ENCODE data around the gene TAS2R46.
"Not testable (repeated sequence)": the region's sequence is repeated elsewhere in the genome, so short reads cannot be mapped to it uniquely, and the experiment has no call there.

The TAS2R46 gene, protein sequence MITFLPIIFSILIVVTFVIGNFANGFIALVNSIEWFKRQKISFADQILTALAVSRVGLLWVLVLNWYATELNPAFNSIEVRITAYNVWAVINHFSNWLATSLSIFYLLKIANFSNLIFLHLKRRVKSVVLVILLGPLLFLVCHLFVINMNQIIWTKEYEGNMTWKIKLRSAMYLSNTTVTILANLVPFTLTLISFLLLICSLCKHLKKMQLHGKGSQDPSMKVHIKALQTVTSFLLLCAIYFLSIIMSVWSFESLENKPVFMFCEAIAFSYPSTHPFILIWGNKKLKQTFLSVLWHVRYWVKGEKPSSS

DNA sequence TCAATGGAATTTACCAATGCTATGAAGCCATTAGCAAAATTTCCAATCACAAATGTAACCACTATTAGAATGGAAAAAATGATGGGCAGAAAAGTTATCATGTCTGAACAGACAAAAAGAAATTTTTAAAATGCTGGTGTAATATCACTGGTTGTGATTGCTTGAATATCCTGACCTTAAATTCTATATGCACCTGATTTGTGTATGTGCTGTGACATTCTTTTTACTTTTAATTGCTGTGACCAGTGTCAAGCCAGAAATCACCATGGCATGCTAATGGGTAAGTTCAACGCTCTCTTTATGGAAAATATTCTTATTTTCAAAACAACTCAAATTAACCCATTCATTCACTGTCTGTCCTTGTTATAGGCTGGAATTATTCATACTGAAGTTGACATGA, at the start of gene TAS2R46:
Gene TAS2R46 (minus strand): TSS at position 101 of the 400 bp plus-strand sequence. CDS start 0 bp downstream, at position 101.
- not testable (repeated sequence) for DNase-seq

DNA sequence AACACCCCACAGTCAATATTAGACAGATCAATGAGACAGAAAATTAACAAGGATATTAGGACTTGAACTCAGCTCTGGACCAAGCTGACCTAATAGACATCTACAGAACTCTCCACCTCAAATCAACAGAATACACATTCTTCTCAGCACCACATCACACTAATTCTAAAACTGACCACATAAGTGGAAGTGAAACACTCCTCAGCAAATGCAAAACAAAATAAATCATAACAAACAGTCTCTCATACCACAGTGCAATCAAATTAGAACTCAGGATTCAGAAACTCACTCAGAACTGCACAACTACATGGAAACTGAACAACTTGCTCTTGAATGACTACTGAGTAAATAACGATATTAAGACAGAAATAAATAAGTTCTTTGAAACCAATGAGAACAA, 49.1 kb upstream of the TAS2R46 start:
- DNase-seq = not testable (repeated sequence)

DNA sequence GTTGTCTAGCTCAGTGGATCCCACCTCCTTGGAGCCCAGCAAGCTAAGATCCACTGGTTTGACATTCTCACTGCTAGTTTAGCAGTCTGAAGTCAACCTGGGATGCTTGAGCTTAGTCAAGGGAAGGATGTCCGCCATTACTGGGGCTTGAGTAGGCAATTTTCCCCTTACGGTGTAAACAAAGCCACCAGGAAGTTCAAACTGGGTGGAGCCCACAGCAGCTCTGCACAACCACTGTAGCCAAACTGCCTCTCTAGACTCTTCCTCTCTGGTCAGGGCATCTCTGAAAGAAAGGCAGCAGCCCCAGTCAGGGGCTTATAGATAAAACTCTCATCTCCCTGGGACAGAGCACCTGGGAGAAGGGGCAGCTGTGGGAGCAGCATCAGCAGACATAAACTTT, 46.8 kb upstream of the TAS2R46 start:
- DNase-seq = no peak

DNA sequence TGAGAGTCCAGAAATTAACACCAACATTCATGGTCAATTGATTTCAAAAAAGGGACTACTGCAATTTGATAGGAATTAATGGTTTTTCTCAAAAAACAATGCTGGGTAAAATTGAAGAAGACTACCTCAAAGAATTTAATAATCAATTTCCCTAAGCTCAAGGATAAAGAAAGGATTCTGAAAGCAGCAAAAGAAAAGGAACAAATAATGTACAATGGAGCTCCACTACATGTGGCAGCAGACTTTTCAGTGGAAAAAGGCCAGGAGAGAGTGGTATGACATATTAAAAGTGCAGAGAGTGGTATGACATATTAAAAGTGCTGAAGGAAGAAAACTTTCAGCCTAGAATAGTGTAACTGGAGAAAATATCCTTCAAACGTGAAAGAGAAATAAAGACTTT, 45.6 kb upstream of the TAS2R46 start:
- DNase-seq = no peak

DNA sequence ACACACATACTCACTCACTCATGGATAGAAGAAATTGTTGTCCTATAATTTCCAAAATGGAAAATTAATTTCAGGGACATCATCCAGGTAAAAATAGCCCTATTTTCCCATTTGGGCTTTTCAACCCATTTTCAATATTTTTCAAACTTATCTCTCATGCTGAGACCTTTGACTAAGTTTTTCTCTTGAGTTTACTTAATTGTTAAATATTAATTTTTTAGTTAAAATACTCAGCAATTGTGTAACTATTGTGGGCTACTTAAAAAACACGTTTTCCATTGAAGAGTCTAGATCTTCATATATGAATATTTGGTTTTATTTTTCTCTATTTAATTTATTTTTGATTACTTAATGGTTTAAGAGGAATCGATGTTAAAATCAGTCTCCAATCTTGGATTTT, 44.2 kb upstream of the TAS2R46 start:
- no peak for DNase-seq

DNA sequence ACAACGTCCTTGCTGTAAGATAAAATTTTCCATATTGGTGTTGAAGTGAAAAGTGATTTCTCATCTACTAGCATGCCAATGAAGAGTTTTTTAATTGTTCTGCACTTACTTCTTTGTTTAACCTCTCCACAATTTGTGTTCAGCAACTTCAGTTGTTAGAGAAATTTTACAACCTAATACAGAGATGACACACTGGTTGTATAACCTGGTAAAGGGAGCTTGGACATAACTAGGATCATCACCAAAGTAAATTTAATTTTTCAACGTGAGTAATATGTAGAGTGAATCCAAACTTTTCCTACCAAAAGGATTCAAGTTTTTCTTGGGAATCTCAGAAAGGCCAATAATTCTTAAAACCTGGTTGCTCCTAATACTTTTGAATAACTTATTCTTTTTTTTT, 43.5 kb upstream of the TAS2R46 start:
- DNase-seq = no peak

DNA sequence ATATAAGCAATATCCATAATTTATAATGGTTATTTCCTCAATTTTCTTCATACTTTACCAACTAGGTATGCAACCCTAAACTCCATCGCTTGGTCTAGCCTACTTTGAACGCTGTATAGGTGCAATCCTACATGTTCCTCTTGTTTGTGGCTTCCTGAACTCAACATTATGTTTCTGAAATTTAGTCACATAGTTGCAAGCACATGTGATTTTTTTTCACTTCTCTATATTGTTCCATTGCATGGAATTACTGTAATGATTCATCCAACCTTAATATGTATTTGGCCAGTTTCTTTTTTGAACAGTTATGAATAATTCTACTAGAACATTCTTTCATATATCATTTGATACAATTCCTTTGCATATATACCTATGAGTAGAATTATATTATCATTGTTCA, 32.8 kb upstream of the TAS2R46 start:
- DNase-seq = not testable (repeated sequence)

DNA sequence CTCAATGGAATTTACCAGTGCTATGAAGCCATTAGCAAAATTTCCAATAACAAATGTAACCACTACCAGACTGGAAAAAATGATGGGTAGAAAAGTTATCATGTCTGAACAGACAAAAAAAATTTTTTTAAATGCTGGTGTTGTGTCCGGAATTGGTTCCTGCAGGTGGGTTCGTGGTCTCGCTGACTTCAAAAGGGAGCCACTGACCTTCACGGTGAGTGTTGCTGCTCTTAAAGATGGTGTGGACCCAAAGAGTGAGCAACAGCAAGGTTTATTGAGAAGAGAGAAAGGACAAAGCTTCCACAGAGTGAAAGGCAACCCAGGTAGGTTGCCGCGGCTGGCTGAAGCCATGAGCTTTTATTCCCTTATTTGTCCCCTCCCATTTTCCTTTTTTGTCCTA, 30.0 kb upstream of the TAS2R46 start, which contains the start of gene TAS2R43:
Gene TAS2R43 (minus strand): TSS at position 186 of the 400 bp plus-strand sequence. CDS start 84 bp downstream, at position 102.
- DNase-seq = no peak

DNA sequence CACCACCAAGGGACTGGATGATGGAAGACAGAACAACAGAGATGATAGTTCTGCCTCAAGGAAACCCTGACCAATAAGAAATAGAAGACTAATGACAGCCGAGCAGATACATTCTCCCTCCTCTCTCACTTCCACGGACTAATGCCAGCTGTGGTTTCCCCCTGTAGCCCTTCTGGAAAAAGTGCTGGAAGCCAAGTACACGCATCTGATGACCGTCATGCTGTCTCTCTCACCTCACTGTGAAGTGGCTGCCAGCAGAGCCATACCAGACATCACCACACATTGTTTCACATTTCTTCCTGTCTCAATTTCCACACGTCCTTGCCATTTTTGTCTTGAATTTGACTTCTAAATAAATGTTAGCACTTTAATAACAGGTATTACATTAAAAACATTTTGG, 27.2 kb upstream of the TAS2R46 start:
- DNase-seq = no peak

DNA sequence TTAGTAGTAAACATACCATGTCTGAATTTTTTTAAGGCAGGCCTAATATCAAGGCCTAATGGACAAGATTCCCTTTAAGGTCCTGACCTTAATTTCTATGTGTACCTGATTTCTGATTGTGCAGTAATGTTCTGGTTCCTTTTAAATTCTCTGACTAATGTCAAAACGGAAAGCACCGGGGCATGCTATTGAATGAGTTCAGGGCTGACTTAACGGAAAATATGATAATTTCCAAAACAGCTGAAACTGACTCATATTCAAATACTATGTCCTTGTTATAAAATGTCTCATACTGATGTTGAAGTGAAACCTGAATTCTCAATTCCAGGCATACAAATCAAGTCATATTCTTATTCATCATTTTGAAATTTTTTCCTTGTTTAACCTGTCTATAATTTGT, 23.3 kb upstream of the TAS2R46 start:
- no peak for DNase-seq

DNA sequence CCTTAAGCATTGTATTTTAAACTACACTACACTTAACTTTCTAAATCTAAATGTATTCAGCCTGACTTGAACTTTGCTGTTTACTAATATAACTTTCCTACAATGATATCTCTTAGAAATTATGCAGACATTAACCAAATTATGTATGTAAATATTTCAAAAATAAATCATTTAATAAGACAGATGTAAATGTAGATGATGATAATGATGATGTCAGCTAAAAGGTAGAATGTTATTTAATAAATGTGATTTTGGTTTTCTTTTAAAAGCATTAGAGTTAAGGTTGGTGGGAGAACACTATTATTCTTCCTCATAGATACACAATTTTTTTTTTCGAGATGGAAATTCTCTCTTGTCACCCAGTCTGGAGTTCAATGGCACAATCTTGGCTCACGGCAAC, 19.9 kb upstream of the TAS2R46 start:
- DNase-seq = no peak

DNA sequence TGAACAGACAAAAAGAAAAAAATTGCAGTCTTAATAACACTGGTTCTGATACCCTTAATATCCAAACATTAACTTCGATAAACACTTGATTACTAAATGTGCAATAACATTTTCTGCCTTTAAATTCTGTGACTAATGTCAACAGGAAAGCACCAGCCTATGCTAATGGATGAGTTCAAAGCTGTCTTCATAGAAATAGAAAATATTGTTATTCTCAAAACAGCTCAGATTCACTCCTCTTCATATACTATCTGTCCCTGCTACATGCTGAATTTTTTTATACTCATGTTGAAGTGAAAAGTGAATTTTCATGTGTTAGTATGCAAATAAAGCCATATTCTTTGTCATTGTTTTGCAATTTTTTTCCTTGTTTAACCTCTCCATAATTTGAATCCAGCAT, 16.2 kb upstream of the TAS2R46 start:
- no peak for DNase-seq

DNA sequence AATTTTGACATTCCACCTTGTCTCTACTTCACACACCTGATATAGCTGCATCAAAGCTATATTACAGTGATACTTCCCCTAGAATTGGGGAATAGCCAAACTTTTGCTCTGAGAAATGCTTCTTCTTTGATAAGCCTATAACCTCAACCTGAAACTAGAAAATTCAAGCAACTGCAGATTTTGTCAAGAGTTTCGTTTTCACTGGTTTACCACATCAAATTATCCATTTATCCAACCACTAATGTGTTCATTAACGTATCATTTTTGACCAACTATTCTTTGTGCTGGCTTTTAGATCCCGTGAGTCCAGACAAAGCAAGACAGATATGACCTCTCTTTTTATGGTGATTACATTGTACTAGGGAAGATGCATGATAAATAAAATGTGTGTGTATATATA, 13.5 kb upstream of the TAS2R46 start:
- DNase-seq = no peak

DNA sequence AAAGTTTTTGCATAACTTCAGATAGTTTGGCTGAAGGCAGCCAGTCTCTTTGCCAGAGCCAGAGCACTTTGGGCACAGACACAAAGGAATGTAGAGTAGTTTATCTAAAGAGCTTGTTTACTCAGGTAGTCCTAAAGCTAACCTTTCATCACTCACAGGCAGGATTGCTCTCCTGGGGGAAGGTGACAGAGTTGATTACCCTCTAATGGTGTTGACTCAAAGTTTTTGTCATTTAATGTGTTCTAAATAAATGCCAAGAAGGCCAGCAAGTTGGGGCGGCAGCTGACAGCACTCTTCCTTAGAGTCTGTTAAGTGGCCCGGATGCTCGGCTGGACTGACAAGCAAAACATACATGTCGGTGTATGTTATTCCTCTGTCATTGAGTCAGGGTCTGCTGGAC, 9.3 kb upstream of the TAS2R46 start:
- DNase-seq = no peak

DNA sequence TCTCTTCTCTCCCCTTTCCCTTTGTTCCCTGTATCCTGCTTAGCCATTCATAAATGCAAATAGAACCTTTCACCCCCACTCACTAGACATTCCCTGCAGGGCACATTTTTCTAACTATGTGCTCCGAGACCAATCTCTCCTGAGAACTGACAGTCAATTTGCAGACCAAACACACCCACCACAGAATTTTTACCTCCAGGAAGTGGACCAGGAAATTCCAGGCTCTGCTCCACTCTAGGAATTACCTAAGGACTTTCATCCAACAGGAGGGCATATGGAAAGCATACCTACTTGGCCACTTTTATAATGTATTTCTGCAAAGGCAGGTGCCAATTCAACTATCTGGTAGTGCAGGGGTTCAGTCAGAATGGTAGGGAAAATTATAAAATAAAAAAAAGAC, 8.9 kb upstream of the TAS2R46 start:
- no peak for DNase-seq

DNA sequence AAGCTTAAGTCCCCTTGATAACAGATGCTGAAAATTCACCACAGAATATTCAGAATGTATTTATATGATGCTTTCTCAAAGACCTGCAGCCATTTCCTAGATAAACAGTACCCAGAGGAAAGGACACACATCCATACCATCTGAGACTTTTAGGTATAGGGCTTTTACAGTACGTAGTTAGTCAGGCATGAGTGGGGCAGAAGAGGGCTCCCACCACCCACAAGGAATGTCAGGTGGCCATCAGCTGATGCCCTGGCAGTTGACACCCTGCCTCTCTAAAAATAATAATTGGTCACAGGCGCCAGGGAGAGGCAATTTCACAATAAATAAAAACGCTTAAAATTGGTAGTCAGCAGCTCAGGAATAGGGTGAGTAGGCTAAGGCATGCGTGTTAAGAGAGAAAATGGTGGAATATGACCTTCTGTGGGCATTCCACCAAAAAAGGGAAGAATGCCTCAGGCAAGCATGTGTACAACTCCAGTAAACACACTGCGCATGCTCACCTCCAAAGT, 7.8 kb upstream of the TAS2R46 start:
- no peak for DNase-seq

DNA sequence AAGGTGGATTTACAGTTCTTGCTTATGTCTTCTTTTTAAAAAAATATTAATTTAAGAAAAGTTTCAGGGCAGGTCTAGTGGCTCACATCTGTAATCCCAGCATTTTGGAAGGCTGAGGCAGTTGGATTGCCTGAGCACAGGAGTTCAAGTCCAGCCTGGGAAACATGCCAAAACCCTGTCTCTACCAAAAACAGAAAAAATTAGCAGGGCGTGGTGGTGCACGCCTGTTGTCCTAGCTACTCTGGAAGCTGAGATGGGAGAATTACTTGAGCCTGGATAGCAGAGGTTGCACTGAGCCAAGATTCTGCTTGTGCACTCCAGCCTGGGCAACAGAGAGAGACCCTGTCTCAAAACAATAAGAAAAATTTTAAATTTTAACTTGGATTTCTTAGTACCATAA, 5.4 kb upstream of the TAS2R46 start:
- no peak for DNase-seq

DNA sequence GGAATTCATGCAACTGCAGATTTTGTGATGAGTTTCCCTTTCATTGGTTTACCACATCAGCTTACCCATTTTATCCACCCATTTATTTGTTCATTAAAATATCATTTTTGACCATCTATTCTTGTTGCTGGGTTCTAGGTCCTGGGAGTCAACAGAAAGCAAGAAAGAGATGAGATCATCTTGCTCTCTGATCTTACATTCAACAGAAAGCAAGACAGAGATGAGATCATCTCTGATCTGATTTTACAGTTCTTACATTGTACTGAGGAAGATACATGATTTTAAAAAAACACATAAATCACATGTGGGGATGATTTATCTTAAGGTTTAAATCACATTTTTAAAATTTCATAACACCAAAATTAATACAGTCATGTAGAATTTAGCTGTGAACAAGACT, 2.3 kb downstream of the TAS2R46 start:
- no peak for DNase-seq

DNA sequence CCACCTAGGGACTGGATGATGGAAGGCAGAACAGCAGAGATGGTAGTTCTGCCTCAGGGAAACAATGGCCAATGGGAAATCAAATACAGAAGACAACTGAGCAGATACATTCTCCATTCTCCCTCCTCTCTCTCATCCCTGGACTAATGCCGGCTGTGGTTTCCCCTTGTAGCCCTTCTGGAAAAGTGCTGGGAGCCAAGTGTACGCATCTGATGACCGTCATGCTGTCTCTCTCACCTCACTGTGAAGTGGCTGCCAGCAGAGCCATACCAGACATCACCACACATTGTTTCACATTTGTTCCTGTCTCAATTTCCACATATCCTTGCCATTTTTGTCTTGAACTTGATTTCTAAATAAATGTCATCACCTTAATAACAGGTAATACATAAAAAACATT, 3.1 kb downstream of the TAS2R46 start:
- DNase-seq = no peak

DNA sequence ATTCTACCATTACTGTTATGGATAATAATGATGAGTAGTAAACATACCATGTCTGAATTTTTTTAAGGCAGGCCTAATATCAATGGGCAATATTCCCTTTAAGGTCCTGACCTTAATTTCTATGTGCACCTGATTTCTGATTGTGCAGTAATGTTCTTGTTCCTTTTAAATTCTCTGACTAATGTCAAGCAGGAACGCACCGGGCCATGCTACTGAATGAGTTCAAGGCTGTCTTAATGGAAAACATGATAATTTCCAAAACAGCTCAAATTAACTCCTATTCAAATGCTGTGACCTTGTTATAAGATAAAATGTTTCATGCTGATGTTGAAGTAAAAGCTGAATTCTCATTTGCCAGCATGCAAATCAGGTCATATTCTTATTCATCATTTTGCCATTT, 6.8 kb downstream of the TAS2R46 start:
- DNase-seq = no peak

DNA sequence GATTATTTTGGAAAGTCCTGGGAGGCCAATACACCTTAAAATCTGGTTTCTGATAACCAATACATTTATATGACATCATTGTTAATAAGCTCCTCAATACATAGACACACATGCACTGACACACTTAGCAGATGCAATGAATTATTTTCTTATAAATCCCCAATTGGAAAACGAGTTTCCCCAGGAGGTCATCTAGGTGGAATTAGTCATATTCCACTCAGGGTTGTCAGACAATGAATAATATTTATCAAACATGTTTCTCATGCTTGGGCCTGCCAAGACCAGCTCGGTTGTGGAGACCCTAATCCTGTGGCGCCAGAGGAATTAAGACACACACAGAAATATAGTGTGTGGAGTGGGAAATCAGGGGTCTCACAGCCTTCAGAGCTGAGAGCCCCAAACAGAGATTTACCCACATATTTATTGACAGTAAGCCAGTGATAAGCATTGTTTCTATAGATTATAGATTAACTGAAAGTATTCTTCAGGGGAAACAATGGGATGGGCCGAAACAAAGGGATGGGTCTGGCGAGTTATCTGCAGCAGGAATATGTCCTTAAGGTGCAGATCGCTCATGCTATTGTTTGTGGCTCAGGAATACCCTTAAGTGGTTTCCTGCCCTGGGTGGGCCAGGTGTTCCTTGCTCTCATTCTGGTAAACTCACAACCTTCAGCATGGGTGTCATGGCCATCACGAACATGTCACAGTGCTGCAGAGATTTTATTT, 12.1 kb downstream of the TAS2R46 start:
- DNase-seq = not testable (repeated sequence)

DNA sequence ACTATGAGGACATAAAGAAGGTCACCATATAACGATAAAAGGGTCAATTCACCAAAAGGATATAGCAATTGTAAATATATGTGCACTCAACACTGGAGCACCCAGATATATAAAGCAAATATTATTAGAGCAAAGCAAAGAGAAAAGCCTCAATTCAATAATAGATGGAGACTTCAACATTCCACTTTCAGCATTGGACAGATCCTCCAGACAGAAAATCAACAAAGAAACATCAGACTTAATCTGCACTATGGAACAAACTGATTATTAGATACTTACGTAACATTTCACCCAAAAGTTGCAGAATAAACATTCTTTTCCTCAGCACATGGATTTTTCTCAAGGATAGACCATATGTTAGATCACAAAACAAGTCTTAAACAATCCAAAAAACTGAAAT, 20.7 kb downstream of the TAS2R46 start:
- not testable (repeated sequence) for DNase-seq

DNA sequence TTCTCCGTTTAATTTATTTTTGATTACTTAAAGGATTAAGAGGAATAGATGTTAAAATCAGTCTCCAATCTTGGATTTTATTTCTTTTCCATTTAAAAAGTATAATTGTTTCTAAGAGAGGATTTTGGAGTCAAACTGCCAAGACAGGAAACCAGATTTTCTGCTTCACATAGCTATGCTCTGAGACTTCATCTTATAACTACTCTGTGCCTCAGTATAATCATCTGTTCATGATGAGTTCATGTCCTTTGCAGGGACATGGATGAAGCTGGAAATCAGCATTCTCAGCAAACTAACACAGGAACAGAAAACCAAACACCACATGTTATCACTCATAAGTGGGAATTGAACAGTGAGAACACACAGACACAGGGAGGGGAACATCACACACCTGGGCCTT, 21.9 kb downstream of the TAS2R46 start:
- DNase-seq = no peak

DNA sequence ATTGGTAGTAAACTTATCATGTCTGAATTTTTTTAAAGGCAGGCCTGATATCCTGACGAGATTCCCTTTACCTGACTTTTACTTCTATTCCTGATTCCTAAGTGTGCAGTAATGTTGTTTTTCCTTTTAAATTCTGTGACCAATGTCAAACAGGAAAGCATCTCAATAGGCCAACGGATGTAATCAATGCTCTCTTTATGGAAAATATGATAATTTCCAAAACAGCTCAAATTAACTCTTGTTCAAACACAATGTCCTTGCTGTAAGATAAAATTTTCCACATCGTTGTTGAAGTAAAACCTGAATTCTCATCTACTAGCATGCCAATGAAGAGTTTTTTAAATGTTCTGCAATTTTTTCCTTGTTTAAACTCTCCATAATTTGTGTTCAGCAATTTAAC, 22.9 kb downstream of the TAS2R46 start:
- no peak for DNase-seq
